Mesenchymal stem cell (in vitro differentiated cells and primary cell): ENCODE measurements around the gene CCNL1.
A peak's percentile ranks its signal among the peaks of the same experiment; 100 is the strongest.

Source experiments
- DNase-seq: peaks from one replicate; pipeline ENCODE4 v3.0.0-alpha.2; 2013
- H2AFZ ChIP-seq: one replicate; pipeline ENCODE4 v1.6.1; 2013; ENCODE audit warnings: low read depth, mild to moderate bottlenecking, control low read depth, inconsistent platforms, low read length, moderate library complexity
- H2AK5ac ChIP-seq: 2 replicates; pipeline ENCODE4 v1.6.1; 2013; ENCODE audit warnings: low read length, moderate library complexity, mild to moderate bottlenecking, inconsistent platforms; ENCODE audit not compliant: severe bottlenecking
- H2BK120ac ChIP-seq: one replicate; pipeline ENCODE4 v1.6.1; 2013; ENCODE audit warnings: low read depth, mild to moderate bottlenecking, inconsistent platforms, low read length, moderate library complexity
- H2BK12ac ChIP-seq, 2 experiments: one replicate each; pipeline ENCODE4 v1.6.1; 2013; ENCODE audit warnings: inconsistent platforms in 2 of 2, low read length in 2 of 2, mild to moderate bottlenecking in 2 of 2, moderate library complexity in 2 of 2, control low read depth in 1 of 2
- H2BK15ac ChIP-seq: one replicate; pipeline ENCODE4 v1.6.1; 2013; ENCODE audit warnings: mild to moderate bottlenecking, low read depth, inconsistent platforms; ENCODE audit not compliant: poor library complexity, severe bottlenecking
- H2BK5ac ChIP-seq: 2 replicates; pipeline ENCODE4 v1.6.1; 2013; ENCODE audit warnings: low read depth, mild to moderate bottlenecking, low read length, control low read depth, inconsistent platforms; ENCODE audit not compliant: poor library complexity, severe bottlenecking
- H3K14ac ChIP-seq, 2 experiments: one replicate each; pipeline ENCODE4 v1.6.1; 2013; ENCODE audit warnings: inconsistent platforms in 2 of 2, low read length in 2 of 2, control low read depth in 1 of 2, mild to moderate bottlenecking in 1 of 2, moderate library complexity in 1 of 2
- H3K18ac ChIP-seq, 2 experiments: one replicate each; pipeline ENCODE4 v1.6.1; 2013; ENCODE audit warnings: inconsistent platforms in 2 of 2, low read length in 2 of 2, control low read depth in 1 of 2, low read depth in 1 of 2, mild to moderate bottlenecking in 1 of 2
- H3K23ac ChIP-seq, 2 experiments: one replicate each; pipeline ENCODE4 v1.6.1; 2013; ENCODE audit warnings: inconsistent platforms in 2 of 2, low read length in 2 of 2, mild to moderate bottlenecking in 2 of 2, moderate library complexity in 2 of 2, control low read depth in 1 of 2
- H3K27ac ChIP-seq: 2 replicates; pipeline ENCODE4 v1.5.1; 2013; ENCODE audit warnings: mild to moderate bottlenecking, moderate library complexity, low read length, control low read depth, inconsistent platforms; ENCODE audit not compliant: poor library complexity, severe bottlenecking
- H3K27me3 ChIP-seq, 2 experiments: 2 replicates each; pipeline versions ENCODE4 v1.6.1 to v1.7.0; 2013; ENCODE audit warnings: low read length in 2 of 2, mild to moderate bottlenecking in 2 of 2, moderate library complexity in 2 of 2, control low read depth in 1 of 2, inconsistent platforms in 1 of 2; ENCODE audit not compliant: control insufficient read depth in 1 of 2, insufficient read depth in 1 of 2
- H3K36me3 ChIP-seq, 2 experiments: 2 replicates each; pipeline versions ENCODE4 v1.6.1 to v1.7.0; 2013; ENCODE audit warnings: low read length in 2 of 2, control low read depth in 1 of 2, inconsistent platforms in 1 of 2, low read depth in 1 of 2, mild to moderate bottlenecking in 1 of 2; ENCODE audit not compliant: insufficient read depth in 2 of 2, control insufficient read depth in 1 of 2
- H3K4ac ChIP-seq, 2 experiments: one replicate each; pipeline ENCODE4 v1.6.1; 2013; ENCODE audit warnings: inconsistent platforms in 2 of 2, low read length in 2 of 2, mild to moderate bottlenecking in 2 of 2, moderate library complexity in 2 of 2, control low read depth in 1 of 2, low read depth in 1 of 2
- H3K4me1 ChIP-seq: 2 replicates; pipeline ENCODE4 v1.6.1; 2013; ENCODE audit warnings: low read depth, low read length, control low read depth; ENCODE audit not compliant: control insufficient read depth, insufficient read depth
- H3K4me2 ChIP-seq: 2 replicates; pipeline ENCODE4 v1.6.1; 2013; ENCODE audit warnings: low read length, mild to moderate bottlenecking, inconsistent platforms; ENCODE audit not compliant: poor library complexity, severe bottlenecking
- H3K4me3 ChIP-seq, 2 experiments: 2 replicates each; pipeline versions ENCODE4 v1.5.1 to v1.7.0; 2013; ENCODE audit warnings: low read length in 2 of 2, mild to moderate bottlenecking in 2 of 2, control low read depth in 1 of 2, low read depth in 1 of 2; ENCODE audit not compliant: insufficient read depth in 1 of 2
- H3K79me1 ChIP-seq: replicated peaks from 2 replicates; pipeline ENCODE4 v1.6.1; 2013; ENCODE audit warnings: mild to moderate bottlenecking, control low read depth, low read length, inconsistent platforms; ENCODE audit not compliant: poor library complexity, severe bottlenecking
- H3K9ac ChIP-seq: 2 replicates; pipeline ENCODE4 v1.7.0; 2013; ENCODE audit warnings: mild to moderate bottlenecking, low read length, moderate library complexity
- H3K9me3 ChIP-seq: 2 replicates; pipeline ENCODE4 v1.7.0; 2013; ENCODE audit warnings: mild to moderate bottlenecking, low read length; ENCODE audit not compliant: control insufficient read depth
- H4K8ac ChIP-seq: one replicate; pipeline ENCODE4 v1.6.1; 2013; ENCODE audit warnings: inconsistent platforms, mild to moderate bottlenecking, low read length, moderate library complexity
- H4K91ac ChIP-seq: one replicate; pipeline ENCODE4 v1.6.1; 2013; ENCODE audit warnings: mild to moderate bottlenecking, low read length, inconsistent platforms
- WGBS: methylation state at CpG from one replicate; pipeline ENCODE4 v1.1.7; 2013; ENCODE audit warnings: mixed read lengths; 5-methylcytosine and 5-hydroxymethylcytosine counted together

Gene CCNL1

DNA sequence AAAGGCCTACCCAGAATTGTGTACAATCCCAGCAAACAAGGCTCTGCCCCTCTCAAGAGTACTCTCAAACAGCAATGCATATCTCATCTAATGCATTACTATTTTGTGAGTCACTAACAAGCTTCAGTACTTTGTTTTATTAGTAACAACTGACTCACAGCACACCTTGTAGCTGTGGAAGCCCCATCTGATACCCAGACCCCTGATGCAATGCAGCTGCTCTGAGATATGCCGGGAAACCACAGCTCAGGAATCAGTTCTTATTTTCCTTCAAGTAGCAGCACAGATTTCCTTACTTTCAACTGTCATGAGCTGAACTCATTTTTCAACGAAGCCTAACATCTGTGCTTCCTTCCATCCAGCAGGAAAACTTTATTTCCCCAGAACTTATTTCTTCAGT, 37.8 kb downstream of the CCNL1 start:
- Histone ChIP-seq H3K4ac (no peak overlapping the region), H2BK120ac (no peak overlapping the region), H3K9ac (no peak overlapping the region), H3K9me3 (no peaks in the 10 kb centered on the region), H2BK15ac (no peak overlapping the region), H3K14ac (no peak overlapping the region), H3K36me3 (no peaks in the 10 kb centered on the region), H2AFZ (no peak overlapping the region), H2AK5ac (no peak overlapping the region), H3K4me1 (peaks cover 5% of the 10 kb centered on the region), H3K79me1 (no peaks in the 10 kb centered on the region), H3K4me3 (no peak overlapping the region), H3K27ac (peak overlapping the region; percentile 76), H4K91ac (no peak overlapping the region), H2BK5ac (no peak overlapping the region), H3K18ac (no peak overlapping the region), H4K8ac (no peak overlapping the region), H3K27me3 (no peaks in the 10 kb centered on the region), H3K23ac (no peak overlapping the region), H2BK12ac (no peak overlapping the region), H3K4me2 (no peak overlapping the region)
- peak; percentile 89 for DNase-seq
- 1% methylated on average over 2 of the region's 2 CpGs for WGBS

DNA sequence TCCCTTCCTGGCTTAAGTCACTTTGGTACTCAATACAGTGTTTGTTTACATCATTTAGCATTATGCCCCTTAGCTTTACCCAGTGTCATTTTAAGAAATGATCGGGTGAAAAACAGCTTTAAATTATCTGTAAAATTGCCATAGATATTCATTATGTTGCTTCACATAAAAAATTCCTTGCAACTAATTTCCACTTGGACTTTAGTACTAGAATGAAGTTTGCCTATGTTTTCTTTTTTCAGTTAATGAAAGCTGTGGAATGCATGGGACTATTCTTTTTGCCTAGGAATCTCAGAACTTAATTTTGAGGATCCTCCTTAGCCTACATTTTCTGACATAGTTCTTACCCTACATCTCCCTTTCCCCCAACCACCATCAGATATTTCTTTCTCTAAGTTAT, 38.4 kb downstream of the CCNL1 start:
- WGBS = no CpG with 5 or more reads among the region's 1 CpG
- no peak overlapping the region for H3K23ac ChIP-seq

DNA sequence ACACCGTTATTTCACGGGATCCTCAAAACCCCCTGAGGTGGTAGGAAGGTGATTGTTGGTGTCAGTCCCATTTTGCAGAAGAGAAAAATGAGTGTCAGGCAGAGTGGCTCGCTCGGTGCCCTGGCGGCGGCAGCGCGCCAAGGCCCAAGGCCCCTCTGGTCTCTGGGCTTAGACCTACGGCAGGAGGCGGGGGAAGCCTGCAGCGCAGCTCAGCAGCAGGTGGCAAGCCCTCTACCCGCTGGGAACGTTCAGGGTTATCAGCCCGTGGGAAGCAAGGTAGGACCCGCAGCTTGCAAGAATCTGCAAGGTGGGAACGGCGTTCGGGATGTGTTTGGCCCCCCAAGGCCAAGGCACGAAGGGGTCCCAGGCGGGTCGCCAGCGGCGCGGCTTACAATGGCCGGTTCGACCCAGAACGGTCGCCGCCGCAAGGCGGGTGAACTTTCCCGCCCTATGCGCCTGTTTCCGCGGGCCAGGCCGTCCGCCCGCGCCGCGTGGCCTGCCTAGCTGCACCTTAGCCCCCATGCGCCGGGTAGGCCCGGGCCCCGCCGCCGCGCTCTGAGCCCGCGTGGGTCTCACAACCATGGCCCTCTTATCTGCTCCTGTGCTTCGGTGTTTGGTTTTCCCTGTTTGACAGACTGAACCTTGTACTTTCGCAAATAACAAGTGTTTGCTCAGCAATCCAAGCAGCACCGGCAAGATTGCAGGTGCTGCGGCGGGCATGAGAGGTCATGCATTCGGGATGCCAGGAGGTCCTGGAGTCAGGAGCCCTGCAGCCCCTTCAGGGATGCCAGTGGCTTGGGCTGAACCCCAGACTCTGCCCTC, 39.7 kb downstream of the CCNL1 start:
- DNase-seq = no peak
- 98% methylated on average over 56 of the region's 56 CpGs for WGBS
- no peak overlapping the region for H3K4me2 ChIP-seq

More for the DNA sequence above, 38.4 kb downstream of the CCNL1 start:
- Histone ChIP-seq H3K18ac (no peak overlapping the region), H3K4ac (no peak overlapping the region), H4K8ac (no peak overlapping the region), H3K9me3 (no peaks in the 10 kb centered on the region), H3K27ac (peak overlapping the region; percentile 31), H2BK12ac (no peak overlapping the region), H3K14ac (no peak overlapping the region), H2BK120ac (no peak overlapping the region), H3K36me3 (no peaks in the 10 kb centered on the region), H4K91ac (no peak overlapping the region), H2BK5ac (no peak overlapping the region), H3K4me2 (no peak overlapping the region), H3K4me1 (peaks cover 5% of the 10 kb centered on the region), H3K27me3 (no peaks in the 10 kb centered on the region), H2AFZ (no peak overlapping the region), H2AK5ac (no peak overlapping the region), H3K9ac (no peak overlapping the region), H3K79me1 (no peaks in the 10 kb centered on the region), H2BK15ac (no peak overlapping the region), H3K4me3 (no peak overlapping the region)
- DNase-seq = no peak

DNA sequence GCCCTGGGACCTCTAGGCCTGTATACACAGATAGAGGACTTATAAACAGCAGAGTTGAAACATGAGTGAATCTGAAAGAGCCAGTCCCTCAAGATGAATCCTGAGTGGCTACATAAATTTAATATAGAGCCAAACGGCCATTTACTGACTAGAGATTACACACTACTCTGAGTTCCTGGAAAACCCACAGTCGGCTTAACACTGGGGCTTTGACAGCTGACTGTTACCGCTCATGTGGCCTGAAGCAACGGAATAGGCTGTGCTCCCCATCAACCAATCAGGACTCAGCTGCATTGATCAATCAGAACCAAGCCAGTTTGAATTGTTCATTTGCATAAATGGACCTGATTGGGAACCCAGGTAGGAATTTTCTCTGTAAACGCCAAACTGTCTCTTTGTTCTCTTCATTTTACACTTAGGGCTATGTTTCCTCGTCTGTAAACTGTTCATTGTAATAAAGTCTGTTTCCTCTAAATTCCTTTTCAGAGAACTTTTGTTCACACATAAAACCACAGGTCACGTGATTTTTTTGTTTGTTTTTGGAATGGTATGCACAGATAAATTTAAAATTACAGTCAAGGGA, 40.5 kb downstream of the CCNL1 start:
- DNase-seq = no peak
- H3K14ac ChIP-seq = no peak overlapping the region
- no peaks in the 10 kb centered on the region for H3K9me3 ChIP-seq
- no peaks in the 10 kb centered on the region for H3K27me3 ChIP-seq
- WGBS = 86% methylated on average over 7 of the region's 7 CpGs
- no peak overlapping the region for H2AFZ ChIP-seq
- H3K4me1 ChIP-seq = peaks cover 2% of the 10 kb centered on the region
- H3K4me3 ChIP-seq = no peak overlapping the region
- H2BK5ac ChIP-seq = no peak overlapping the region
- no peak overlapping the region for H3K23ac ChIP-seq
- no peak overlapping the region for H3K18ac ChIP-seq
- no peaks in the 10 kb centered on the region for H3K79me1 ChIP-seq
- no peak overlapping the region for H3K4ac ChIP-seq
- H3K9ac ChIP-seq = no peak overlapping the region
- peak overlapping the region in 1 of 2 experiments; percentile 64 for H2BK12ac ChIP-seq
- no peak overlapping the region for H3K4me2 ChIP-seq
- no peak overlapping the region for H2BK120ac ChIP-seq
- H4K8ac ChIP-seq = no peak overlapping the region
- H3K27ac ChIP-seq = no peak overlapping the region
- no peaks in the 10 kb centered on the region for H3K36me3 ChIP-seq
- no peak overlapping the region for H4K91ac ChIP-seq
- H2BK15ac ChIP-seq = no peak overlapping the region
- no peak overlapping the region for H2AK5ac ChIP-seq

More for the DNA sequence above, 39.7 kb downstream of the CCNL1 start:
- Histone ChIP-seq H3K23ac (no peak overlapping the region), H2AK5ac (peak overlapping the region; percentile 79), H3K14ac (no peak overlapping the region), H3K4me1 (peaks cover 6% of the 10 kb centered on the region), H3K9me3 (no peaks in the 10 kb centered on the region), H2BK12ac (peak overlapping the region in 1 of 2 experiments; percentile 19), H3K4ac (peak overlapping the region in 1 of 2 experiments; percentile 46), H3K36me3 (no peaks in the 10 kb centered on the region), H4K8ac (peak overlapping the region; percentile 36), H3K4me3 (no peak overlapping the region), H3K27me3 (no peaks in the 10 kb centered on the region), H4K91ac (peak overlapping the region; percentile 31), H3K9ac (no peak overlapping the region), H3K79me1 (no peaks in the 10 kb centered on the region), H3K27ac (no peak overlapping the region), H2AFZ (no peak overlapping the region), H2BK120ac (no peak overlapping the region), H2BK15ac (peak overlapping the region; percentile 66), H2BK5ac (no peak overlapping the region), H3K18ac (no peak overlapping the region)
